ENCODE results near the gene SLC25A29.

The SLC25A29 gene

GRCh38 chr14:100278702-100279101 is 27.5 kb downstream of the SLC25A29 start:
- no peak for DNase-seq

DNA sequence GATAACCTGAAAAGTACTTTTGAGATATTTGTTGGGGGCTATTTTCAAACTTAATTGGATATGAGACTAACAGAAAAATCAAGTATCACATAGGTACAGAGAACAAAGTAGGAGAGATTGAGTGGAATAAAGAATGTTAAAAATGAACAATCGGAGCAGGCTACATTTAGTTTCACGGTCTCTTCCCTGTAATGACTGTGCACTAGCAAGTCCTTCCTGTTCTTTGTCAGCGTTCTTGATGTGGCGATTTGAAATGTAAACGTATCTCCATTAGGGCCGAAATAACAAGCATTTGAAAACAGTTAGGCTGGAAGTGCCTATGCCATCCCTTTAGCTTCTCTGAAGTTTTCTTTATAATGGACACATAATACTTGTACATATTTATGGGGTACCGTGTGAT is 31.0 kb downstream of the SLC25A29 start:
- DNase-seq = no peak

DNA sequence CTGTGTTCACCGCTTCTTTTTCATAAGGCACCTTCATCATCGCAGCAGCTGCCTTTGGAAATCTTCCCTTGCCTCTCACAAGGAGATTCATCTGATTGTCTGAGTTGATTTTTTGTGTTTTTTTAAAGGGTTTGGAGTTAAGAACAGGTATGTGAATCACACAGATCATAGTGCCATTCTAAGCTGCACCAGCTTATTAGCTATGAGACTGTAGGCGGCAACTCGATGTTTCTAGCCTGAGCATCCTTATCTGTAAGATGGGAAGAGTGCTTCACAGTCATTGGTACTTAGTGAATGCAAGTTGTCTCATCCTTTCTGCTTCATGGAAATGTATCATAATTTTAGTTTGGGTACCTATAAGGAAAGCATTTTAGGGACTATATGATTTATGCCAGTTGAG is 32.0 kb downstream of the SLC25A29 start:
- DNase-seq = no peak

- DNase-seq = no peak
Observed at GRCh38 chr14:100271247-100271939, 34.9 kb downstream of the SLC25A29 start.

GRCh38 chr14:100268591-100269207 is 37.5 kb downstream of the SLC25A29 start:
- DNase-seq = no peak

DNA sequence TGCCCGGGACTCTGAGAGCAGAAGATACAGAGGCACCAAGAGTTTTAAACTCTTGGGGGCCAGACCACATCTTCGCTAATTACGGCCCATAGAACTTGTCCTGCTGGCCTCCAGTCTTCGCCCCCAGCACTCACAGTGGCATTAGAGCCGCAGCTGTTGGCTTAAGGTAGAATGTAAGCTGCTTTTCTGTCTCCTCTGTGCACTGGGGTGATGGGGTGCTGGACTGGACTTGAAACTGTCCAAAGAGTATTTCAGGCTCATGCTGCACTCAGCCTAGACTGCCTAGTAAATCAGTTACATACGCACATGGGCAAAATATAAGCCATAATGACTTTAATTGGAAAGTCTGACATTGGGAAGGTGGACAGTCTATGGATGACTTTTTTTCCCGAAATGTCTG is 38.3 kb downstream of the SLC25A29 start:
- no peak for DNase-seq

DNA sequence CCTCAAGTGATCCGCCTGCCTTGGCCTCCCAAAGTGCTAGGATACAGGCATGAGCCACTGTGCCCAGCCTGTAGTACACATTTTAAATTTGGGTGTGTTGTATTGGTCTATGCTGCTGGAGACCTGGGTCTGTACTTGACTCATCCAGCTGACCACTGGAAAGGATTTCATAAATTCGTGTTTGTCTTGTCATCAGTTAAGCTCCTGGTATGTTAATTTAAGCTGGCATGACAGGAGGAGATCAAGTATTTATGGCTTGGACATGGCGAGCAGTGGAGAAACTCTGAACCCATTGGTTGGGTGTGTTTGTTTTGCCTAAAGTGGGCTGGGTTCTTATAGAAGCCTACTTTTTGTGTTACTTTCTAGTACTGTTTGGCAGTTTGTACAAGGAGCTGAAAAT is 43.1 kb downstream of the SLC25A29 start:
- no peak for DNase-seq

- no peak for DNase-seq
Observed at GRCh38 chr14:100262545-100262944, 43.7 kb downstream of the SLC25A29 start.

DNA sequence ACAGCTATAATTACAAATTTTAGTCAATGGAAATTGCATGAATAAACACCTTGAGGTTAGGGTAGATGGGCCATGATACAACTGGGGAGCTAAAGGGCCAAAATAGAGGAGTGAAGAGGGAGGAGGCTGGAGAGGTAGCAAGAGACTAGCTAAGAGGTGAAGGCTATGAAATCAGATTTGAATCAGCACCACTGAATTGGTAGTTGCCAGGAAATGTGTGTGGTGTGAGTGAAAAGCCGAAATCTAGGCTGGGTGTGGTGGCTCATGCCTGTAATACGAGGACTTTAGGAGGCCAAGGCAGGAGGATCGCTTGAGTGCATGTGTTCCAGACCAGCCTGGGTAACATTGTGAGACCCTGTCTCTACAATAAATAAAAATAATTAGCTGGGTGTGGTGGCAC is 44.6 kb downstream of the SLC25A29 start:
- no peak for DNase-seq

GRCh38 chr14:100256339-100256895 is 49.8 kb downstream of the SLC25A29 start:
- no peak for DNase-seq

- DNase-seq = no peak
Observed at GRCh38 chr14:100252684-100253083, 53.6 kb downstream of the SLC25A29 start.

GRCh38 chr14:100250732-100251465 is 55.3 kb downstream of the SLC25A29 start:
- DNase-seq = no peak

- DNase-seq = no peak
Observed at GRCh38 chr14:100246809-100247428, 59.3 kb downstream of the SLC25A29 start.

- no peak for DNase-seq
Observed at GRCh38 chr14:100243020-100243419, 63.2 kb downstream of the SLC25A29 start.

GRCh38 chr14:100241279-100241678 is 65.0 kb downstream of the SLC25A29 start:
- no peak for DNase-seq

Measured in NCI-H2029 treated with DMSO at 0.1 percent for 48 hours (cell line).